HG03135 (cell line): ENCODE measurements around the gene SEC31A.

ENCODE experiments used
- ATAC-seq: cut with Tn5 transposase; IDR thresholded peaks from one replicate; pipeline ENCODE4 v1.9.1; 2021; ENCODE audit warnings: mild to moderate bottlenecking, moderate library complexity; ENCODE audit not compliant: unreplicated experiment

SEC31A gene

GRCh38 chr4:82770607-82771006 is 120.3 kb downstream of the SEC31A start:
- no peak for ATAC-seq
